ENCODE measurements around the gene NTN1.
"Not testable (repeated sequence)": the region's sequence is repeated elsewhere in the genome, so short reads cannot be mapped to it uniquely, and the experiment has no call there.

Gene NTN1

GRCh38 chr17:9021158-9021991, at the start of gene NTN1:
Gene NTN1, plus strand, starts transcription at chr17:9021510. Its CDS starts 864 bp downstream, at chr17:9022374.
- no peak for DNase-seq

- DNase-seq, result no peak
Measured at GRCh38 chr17:8975091-8975725, 46.1 kb upstream of the NTN1 start.

GRCh38 chr17:8976638-8977037, 44.7 kb upstream of the NTN1 start:
- no peak for DNase-seq

- DNase-seq, result no peak
Measured at GRCh38 chr17:8979715-8980114, 41.6 kb upstream of the NTN1 start.

- no peak for DNase-seq
Measured at GRCh38 chr17:8981443-8981842, 39.9 kb upstream of the NTN1 start.

GRCh38 chr17:8984225-8984624, 37.1 kb upstream of the NTN1 start:
- not testable (repeated sequence) for DNase-seq

- DNase-seq, result no peak
Measured at GRCh38 chr17:8985054-8985701, 36.1 kb upstream of the NTN1 start.

GRCh38 chr17:8986295-8986694, 35.0 kb upstream of the NTN1 start:
- DNase-seq, result no peak

GRCh38 chr17:8988263-8988935, 32.9 kb upstream of the NTN1 start:
- not testable (repeated sequence) for DNase-seq

- DNase-seq, result no peak
Measured at GRCh38 chr17:8991514-8992285, 29.6 kb upstream of the NTN1 start.

GRCh38 chr17:8994319-8994718, 27.0 kb upstream of the NTN1 start:
- no peak for DNase-seq

GRCh38 chr17:8995711-8996110, 25.6 kb upstream of the NTN1 start:
- no peak for DNase-seq

GRCh38 chr17:8997994-8998628, 23.2 kb upstream of the NTN1 start:
- DNase-seq, result no peak

- no peak for DNase-seq
Measured at GRCh38 chr17:9001559-9001958, 19.8 kb upstream of the NTN1 start.

- no peak for DNase-seq
Measured at GRCh38 chr17:9002227-9002605, 19.1 kb upstream of the NTN1 start.

GRCh38 chr17:9002606-9003354, 18.5 kb upstream of the NTN1 start:
- DNase-seq, result no peak

GRCh38 chr17:9003355-9004131, 17.8 kb upstream of the NTN1 start:
- DNase-seq, result no peak

GRCh38 chr17:9004132-9004960, 17.0 kb upstream of the NTN1 start:
- DNase-seq, result no peak

GRCh38 chr17:9004961-9005285, 16.4 kb upstream of the NTN1 start:
- DNase-seq, result no peak

Measured in cortex of kidney (tissue), 1 donor.